Esophagus squamous epithelium (tissue), 5 donors: ENCODE data around the gene METTL24. TPM values are rescaled to one million over a fixed set of nuclear protein-coding genes. Genes with fewer than 3 reads are reported as not detected.

Experiments
- DNase-seq: peaks from one replicate; lab custom pipeline; 2025; lab: John Stamatoyannopoulos, UW
- H3K27ac ChIP-seq, 4 donors: fragments of 200-600 bp; sonication (generic); one replicate each; pipeline ENCODE4 v1.5.1; 2016 to 2019; ENCODE audit warnings: mild to moderate bottlenecking in 1 of 4
- H3K27me3 ChIP-seq, 4 donors: fragments of 200-600 bp; sonication (generic); 1 replicate in 3 of 4; 2 replicates in 1 of 4; pipeline versions ENCODE4 v1.5.1 to v1.6.0; 2017 to 2021; ENCODE audit warnings: antibody characterized with exemption in 1 of 4
- H3K36me3 ChIP-seq, 3 donors: fragments of 200-600 bp; sonication (generic); one replicate each; pipeline ENCODE4 v1.5.1; 2016 to 2019
- H3K4me1 ChIP-seq, 3 donors: fragments of 200-600 bp; sonication (generic); one replicate each; pipeline ENCODE4 v1.5.1; 2017 to 2019
- H3K4me3 ChIP-seq, 4 donors: fragments of 200-600 bp; sonication (generic); 1 replicate in 3 of 4; 2 replicates in 1 of 4; pipeline ENCODE4 v1.5.1; 2016 to 2019; ENCODE audit warnings: mild to moderate bottlenecking in 2 of 4, moderate library complexity in 1 of 4
- H3K9me3 ChIP-seq, 3 donors: fragments of 200-600 bp; sonication (generic); one replicate each; pipeline ENCODE4 v1.5.1; 2016 to 2019
- POLR2A ChIP-seq, 4 donors: fragments of 450-650 bp; IDR thresholded peaks; one replicate each; pipeline ENCODE4 v1.6.1; 2017; ENCODE audit warnings: antibody characterized with exemption in 4 of 4, mild to moderate bottlenecking in 4 of 4, moderate library complexity in 3 of 4
- WGBS, 2 donors: methylation state at CpG; one replicate each; pipeline ENCODE4 v1.1.5; 2018; 5-methylcytosine and 5-hydroxymethylcytosine counted together
- intact Hi-C: fragments of 100-400 bp; cut with DNase I; formaldehyde crosslinking; loops from one replicate; pipeline ENCODE4 v1.15.0; 2022
- total RNA-seq, 4 donors: library from RNA; depleted of rRNA; stranded (reverse); fragments of >200 nt; gene quantifications; one replicate each; pipeline ENCODE4 v1.1.0, GENCODE V29; 2016
- TF ChIP-seq, protein P1 (sequence below), 6 experiments: fragments of 450-650 bp in 4 of 6; fragments of 200-600 bp in 2 of 6; sonication (generic) in 2 of 6; IDR thresholded peaks; one replicate each; pipeline ENCODE4 v1.5.1; 2016 to 2019; ENCODE audit warnings: antibody characterized with exemption in 6 of 6, mild to moderate bottlenecking in 4 of 6, moderate library complexity in 4 of 6
- donor health status: DM: yes; HTN: yes; CAD: no.

The METTL24 gene
- total RNA-seq, 4 donors from 2014 or later = 0.57 to 4.0 (median 0.83) TPM; not detected in 1

DNA sequence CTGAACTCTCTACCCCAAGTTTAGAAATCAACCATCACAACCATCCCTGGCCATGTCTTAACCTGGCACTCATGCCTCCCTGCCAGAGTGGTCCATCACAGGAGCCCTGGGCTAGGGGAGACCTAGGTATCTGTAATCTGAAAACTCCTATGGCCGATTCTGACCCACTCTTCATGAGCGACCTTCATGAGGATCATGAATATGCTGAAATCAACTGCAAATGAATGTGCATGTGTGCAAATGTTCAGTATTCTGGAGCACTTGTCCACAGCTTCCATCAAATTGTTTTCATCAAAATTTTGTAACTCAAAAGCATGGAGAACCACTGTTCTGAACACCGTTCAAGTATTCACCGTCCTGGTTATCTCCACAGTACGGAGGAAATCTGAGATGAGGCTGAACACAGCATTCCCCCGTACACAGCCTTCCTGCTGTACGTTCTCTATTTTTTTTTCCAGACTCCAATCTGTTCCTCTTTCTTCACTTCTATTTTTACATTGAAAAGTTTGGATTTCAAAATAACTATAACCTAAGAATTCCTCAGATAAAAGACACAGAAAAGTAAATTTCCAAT, 17.7 kb downstream of the METTL24 start:
- no peaks in the 10 kb centered on the region for H3K4me1 ChIP-seq
- intact Hi-C loops = no loop called here
- no peaks in the 10 kb centered on the region for H3K36me3 ChIP-seq
- no peak overlapping the region for H3K4me3 ChIP-seq
- H3K27me3 ChIP-seq = no peaks in the 10 kb centered on the region
- TF ChIP-seq POLR2A (IDR thresholded peaks at IDR 0.05) = no peak
- TF ChIP-seq, protein P1, sequence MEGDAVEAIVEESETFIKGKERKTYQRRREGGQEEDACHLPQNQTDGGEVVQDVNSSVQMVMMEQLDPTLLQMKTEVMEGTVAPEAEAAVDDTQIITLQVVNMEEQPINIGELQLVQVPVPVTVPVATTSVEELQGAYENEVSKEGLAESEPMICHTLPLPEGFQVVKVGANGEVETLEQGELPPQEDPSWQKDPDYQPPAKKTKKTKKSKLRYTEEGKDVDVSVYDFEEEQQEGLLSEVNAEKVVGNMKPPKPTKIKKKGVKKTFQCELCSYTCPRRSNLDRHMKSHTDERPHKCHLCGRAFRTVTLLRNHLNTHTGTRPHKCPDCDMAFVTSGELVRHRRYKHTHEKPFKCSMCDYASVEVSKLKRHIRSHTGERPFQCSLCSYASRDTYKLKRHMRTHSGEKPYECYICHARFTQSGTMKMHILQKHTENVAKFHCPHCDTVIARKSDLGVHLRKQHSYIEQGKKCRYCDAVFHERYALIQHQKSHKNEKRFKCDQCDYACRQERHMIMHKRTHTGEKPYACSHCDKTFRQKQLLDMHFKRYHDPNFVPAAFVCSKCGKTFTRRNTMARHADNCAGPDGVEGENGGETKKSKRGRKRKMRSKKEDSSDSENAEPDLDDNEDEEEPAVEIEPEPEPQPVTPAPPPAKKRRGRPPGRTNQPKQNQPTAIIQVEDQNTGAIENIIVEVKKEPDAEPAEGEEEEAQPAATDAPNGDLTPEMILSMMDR (IDR thresholded peaks at IDR 0.05) = no peak
- WGBS, 2 donors = 76 to 82% methylated on average over 7 of the region's 7 CpGs
- DNase-seq = no peak
- H3K9me3 ChIP-seq = no peaks in the 10 kb centered on the region
- H3K27ac ChIP-seq = no peak overlapping the region

DNA sequence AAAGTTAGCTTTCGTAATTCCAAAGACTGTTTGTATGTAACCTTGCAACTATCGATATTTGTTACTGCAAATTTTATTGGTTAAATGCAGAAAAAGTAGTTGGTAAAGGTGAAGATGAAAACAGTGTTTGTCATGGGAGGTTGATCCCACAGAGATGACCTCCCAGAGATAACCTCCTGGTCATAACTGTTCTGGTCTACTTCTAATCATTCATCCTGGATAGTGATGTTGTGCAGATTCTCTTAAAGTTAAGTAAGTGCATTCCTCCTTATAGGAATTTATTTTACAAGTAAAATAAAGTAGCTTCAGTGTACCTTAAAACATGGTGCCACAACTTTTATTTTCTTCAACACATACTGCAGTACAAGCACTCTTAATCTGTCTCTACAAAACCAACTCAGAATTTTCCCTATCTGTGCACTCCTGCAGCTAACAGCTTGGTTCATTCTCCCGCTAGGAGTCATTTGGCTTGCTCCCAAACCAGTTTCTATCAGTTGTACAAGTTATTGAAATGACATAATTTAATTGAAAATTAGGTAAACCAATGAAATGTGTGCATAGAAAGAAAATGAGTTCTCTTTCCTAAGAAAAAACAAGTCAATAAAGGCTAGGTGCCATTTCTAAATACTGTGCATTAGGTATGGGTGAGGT, 19.2 kb downstream of the METTL24 start:
- no peak for DNase-seq
- no peaks in the 10 kb centered on the region for H3K4me1 ChIP-seq
- no peak overlapping the region for H3K4me3 ChIP-seq
- intact Hi-C loops = no loop called here
- H3K27me3 ChIP-seq = no peaks in the 10 kb centered on the region
- TF ChIP-seq, protein P1 (IDR thresholded peaks at IDR 0.05) = no peak
- no peak for TF ChIP-seq POLR2A (IDR thresholded peaks at IDR 0.05)
- no peaks in the 10 kb centered on the region for H3K36me3 ChIP-seq
- no peaks in the 10 kb centered on the region for H3K9me3 ChIP-seq
- WGBS, 2 donors = 77 to 91% methylated on average over 3 of the region's 3 CpGs
- H3K27ac ChIP-seq = no peak overlapping the region

DNA sequence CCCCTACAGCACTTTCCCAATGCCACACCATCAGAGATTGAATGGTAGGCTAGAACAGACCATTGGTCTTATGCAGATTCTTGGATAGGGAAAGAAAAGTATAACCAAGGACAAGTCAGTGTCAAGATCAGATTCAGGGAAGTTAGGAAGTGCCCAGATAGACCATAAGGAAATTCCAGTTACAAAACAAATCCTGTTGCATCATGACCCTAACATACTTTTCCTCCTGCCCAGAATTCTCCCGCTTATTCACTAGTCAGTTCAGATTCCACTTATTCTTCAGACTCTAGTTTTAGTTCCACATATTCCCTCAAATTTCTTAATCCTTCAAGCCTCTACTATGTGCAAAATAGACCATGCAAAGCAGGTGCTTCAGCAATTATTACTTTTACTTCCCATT, 20.7 kb downstream of the METTL24 start:
- no peak for DNase-seq
- TF ChIP-seq POLR2A (IDR thresholded peaks at IDR 0.05) = no peak
- TF ChIP-seq, protein P1 (IDR thresholded peaks at IDR 0.05) = no peak
- Histone ChIP-seq H3K36me3 (no peaks in the 10 kb centered on the region), H3K4me3 (no peak overlapping the region), H3K9me3 (no peaks in the 10 kb centered on the region), H3K27ac (no peak overlapping the region), H3K4me1 (no peaks in the 10 kb centered on the region), H3K27me3 (no peaks in the 10 kb centered on the region)
- intact Hi-C loops = no loop called here
- WGBS, 2 donors = 55 to 58% methylated on average over 1 of the region's 1 CpG

DNA sequence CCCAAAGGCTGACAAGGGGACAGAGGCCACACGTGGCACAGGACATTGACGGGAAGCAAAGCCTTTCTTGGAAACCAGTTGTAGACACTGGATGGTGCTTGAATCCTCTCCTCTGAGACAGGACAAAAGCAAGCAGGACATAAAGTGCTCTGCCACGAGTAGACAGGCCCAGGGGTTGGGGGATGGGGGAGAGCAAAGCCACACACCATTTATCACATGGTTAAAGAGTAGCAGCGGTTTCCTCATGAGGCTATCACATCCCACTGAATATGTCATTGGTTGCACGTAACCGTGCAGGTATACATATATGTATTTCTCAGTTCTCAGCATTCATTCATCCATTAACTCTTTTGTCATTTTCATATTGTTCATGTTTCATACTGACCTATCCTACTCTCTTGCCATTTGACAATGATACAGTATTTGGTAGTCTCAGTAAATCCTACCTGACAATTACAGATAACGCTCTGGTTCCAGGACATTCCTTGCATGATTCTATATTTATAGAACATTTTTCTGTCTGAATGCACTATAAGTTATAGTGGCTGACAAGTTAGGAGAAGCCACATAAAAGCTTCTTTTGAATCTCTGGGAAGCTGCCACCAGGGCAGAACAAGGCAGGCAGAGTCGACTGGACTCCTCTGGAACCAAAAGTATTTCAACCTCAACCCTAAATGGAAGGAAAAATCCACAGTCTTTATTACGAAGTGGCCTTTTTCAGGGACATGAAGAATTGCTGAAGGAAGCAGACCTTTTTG, 23.5 kb downstream of the METTL24 start:
- WGBS, 2 donors = 46 to 61% methylated on average over 9 of the region's 9 CpGs
- Histone ChIP-seq H3K4me1 (peaks cover 0 to 11% (median 3%) of the 10 kb centered on the region in 3 donors), H3K9me3 (no peaks in the 10 kb centered on the region), H3K27ac (no peak overlapping the region), H3K36me3 (no peaks in the 10 kb centered on the region), H3K4me3 (no peak overlapping the region), H3K27me3 (no peaks in the 10 kb centered on the region)
- intact Hi-C loops = no loop called here
- no peak for DNase-seq
- TF ChIP-seq, protein P1 (IDR thresholded peaks at IDR 0.05) = no peak
- no peak for TF ChIP-seq POLR2A (IDR thresholded peaks at IDR 0.05)

DNA sequence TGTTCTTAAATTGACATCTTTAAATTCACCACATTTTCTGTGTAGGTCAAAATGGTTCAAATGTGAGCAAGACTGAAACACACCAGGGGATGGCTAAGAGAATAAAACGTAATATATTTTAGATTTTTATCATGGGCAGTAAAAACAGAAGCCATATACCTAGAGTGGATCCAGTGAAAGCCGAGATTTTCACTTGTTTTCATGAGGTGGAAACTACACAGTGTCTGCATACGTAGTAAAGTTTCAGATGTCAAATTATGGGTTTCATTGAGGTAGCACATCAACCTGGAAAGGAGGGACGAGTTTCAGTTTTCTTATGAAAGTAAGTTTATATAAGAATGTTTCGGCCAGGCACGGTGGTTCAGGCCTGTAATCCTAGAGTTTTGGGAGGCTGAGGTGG, 25.9 kb downstream of the METTL24 start:
- TF ChIP-seq, protein P1 (IDR thresholded peaks at IDR 0.05) = no peak
- 76 to 77% methylated on average over 6 of the region's 6 CpGs for WGBS, 2 donors
- Histone ChIP-seq H3K9me3 (no peaks in the 10 kb centered on the region), H3K27me3 (no peaks in the 10 kb centered on the region), H3K4me1 (peaks cover 4 to 29% (median 4%) of the 10 kb centered on the region in 3 donors), H3K4me3 (no peak overlapping the region), H3K36me3 (no peaks in the 10 kb centered on the region), H3K27ac (no peak overlapping the region)
- intact Hi-C loops = no loop called here
- DNase-seq = no peak
